IMR-90 (cell line): ENCODE results near the gene TCAP. TPM values are rescaled to one million over a fixed set of nuclear protein-coding genes. Genes with fewer than 3 reads are reported as not detected.

ENCODE experiments used
- ATAC-seq: fragments of 200-7000 bp; cut with Tn5 transposase; 2 replicates; pipeline ENCODE4 v1.9.1; 2020; ENCODE audit warnings: low read depth, mild to moderate bottlenecking, moderate library complexity
- BruUV-seq: library from RNA; stranded (reverse); fragments of 400-500 nt; replicated peaks from 2 replicates; lab custom pipeline; 2021; lab: Mats Ljungman, UMichigan
- CTCF ChIA-PET: fragments of 300-600 bp; formaldehyde crosslinking; extraction: SDS; loops from one replicate; lab custom pipeline; 2021; ENCODE audit warnings: antibody characterized with exemption; lab: Yijun Ruan, JAX
- POLR2A ChIA-PET: fragments of 300-600 bp; sonication (Branson Sonifier 250); formaldehyde crosslinking; loops from one replicate; lab custom pipeline; 2022; ENCODE audit warnings: antibody characterized with exemption; ENCODE audit not compliant: unreplicated experiment; lab: Charles Lee
- DNase-seq: peaks from one replicate; pipeline ENCODE4 v3.0.0; 2013
- H2AFZ ChIP-seq: replicated peaks from 2 replicates; pipeline ENCODE3; 2013; ENCODE audit warnings: low read length, mild to moderate bottlenecking; ENCODE audit not compliant: poor library complexity
- H2AK5ac ChIP-seq: 2 replicates; pipeline ENCODE4 v1.6.1; 2013; ENCODE audit warnings: low read depth, low read length, inconsistent platforms
- H2AK9ac ChIP-seq: replicated peaks from 2 replicates; pipeline ENCODE3; 2013; ENCODE audit warnings: mild to moderate bottlenecking, low read depth, low read length, moderate library complexity; ENCODE audit not compliant: poor library complexity
- H2BK120ac ChIP-seq: 2 replicates; pipeline ENCODE4 v1.6.1; 2013; ENCODE audit warnings: low read depth, low read length, inconsistent platforms
- H2BK15ac ChIP-seq: 3 replicates; pipeline ENCODE4 v1.6.1; 2013; ENCODE audit warnings: low read depth, low read length, inconsistent platforms
- H2BK20ac ChIP-seq: 2 replicates; pipeline ENCODE4 v1.6.1; 2013; ENCODE audit warnings: low read depth, mild to moderate bottlenecking, inconsistent platforms, low read length, moderate library complexity
- H2BK5ac ChIP-seq: 2 replicates; pipeline ENCODE4 v1.6.1; 2013; ENCODE audit warnings: mild to moderate bottlenecking, low read depth, low read length, inconsistent platforms; ENCODE audit not compliant: poor library complexity, severe bottlenecking
- H3K14ac ChIP-seq: replicated peaks from 2 replicates; pipeline ENCODE4 v1.6.1; 2013; ENCODE audit warnings: low read depth, low read length, inconsistent platforms
- H3K18ac ChIP-seq: 2 replicates; pipeline ENCODE4 v1.6.1; 2013; ENCODE audit warnings: low read depth, low read length, control low read depth
- H3K23ac ChIP-seq: 2 replicates; pipeline ENCODE4 v1.6.1; 2013; ENCODE audit warnings: low read depth, low read length, inconsistent platforms
- H3K27ac ChIP-seq: 2 replicates; pipeline ENCODE4 v1.5.1; 2013; ENCODE audit warnings: mild to moderate bottlenecking, control low read depth, low read length; ENCODE audit not compliant: insufficient read depth
- H3K27me3 ChIP-seq: 2 replicates; pipeline ENCODE4 v1.6.1; 2013; ENCODE audit warnings: low read length; ENCODE audit not compliant: control insufficient read depth, insufficient read depth
- H3K36me3 ChIP-seq: 2 replicates; pipeline ENCODE4 v1.6.1; 2013; ENCODE audit warnings: low read length, mixed read lengths; ENCODE audit not compliant: control insufficient read depth, insufficient read depth
- H3K4ac ChIP-seq: 2 replicates; pipeline ENCODE4 v1.6.1; 2013; ENCODE audit warnings: low read depth, low read length, inconsistent platforms
- H3K4me1 ChIP-seq: 2 replicates; pipeline ENCODE4 v1.6.1; 2013; ENCODE audit warnings: low read length, mixed read lengths; ENCODE audit not compliant: control insufficient read depth, insufficient read depth
- H3K4me2 ChIP-seq: 2 replicates; pipeline ENCODE4 v1.6.1; 2013; ENCODE audit warnings: low read depth, mild to moderate bottlenecking, control low read depth, low read length, moderate library complexity
- H3K4me3 ChIP-seq: 2 replicates; pipeline ENCODE4 v1.5.1; 2013; ENCODE audit warnings: low read depth, mild to moderate bottlenecking, control low read depth, low read length, moderate library complexity; ENCODE audit not compliant: insufficient read depth
- H3K56ac ChIP-seq: 2 replicates; pipeline ENCODE4 v1.6.1; 2013; ENCODE audit warnings: low read length, inconsistent platforms; ENCODE audit not compliant: insufficient read depth; ENCODE audit errors: extremely low read depth
- H3K79me1 ChIP-seq, 2 experiments: 2 replicates each; pipeline ENCODE4 v1.6.1; 2013; ENCODE audit warnings: low read length in 2 of 2, inconsistent platforms in 1 of 2, low read depth in 1 of 2
- H3K9ac ChIP-seq: 2 replicates; pipeline ENCODE4 v1.6.1; 2013; ENCODE audit warnings: low read depth, low read length, control low read depth
- H3K9me1 ChIP-seq: 2 replicates; pipeline ENCODE4 v1.6.1; 2013; ENCODE audit warnings: low read length, inconsistent platforms; ENCODE audit not compliant: insufficient read depth
- H3K9me3 ChIP-seq: 2 replicates; pipeline ENCODE4 v1.6.1; 2013; ENCODE audit warnings: low read length; ENCODE audit not compliant: control insufficient read depth, insufficient read depth
- H4K20me1 ChIP-seq: 2 replicates; pipeline ENCODE4 v1.6.1; 2013; ENCODE audit warnings: low read length, inconsistent platforms; ENCODE audit not compliant: insufficient read depth
- H4K5ac ChIP-seq: 2 replicates; pipeline ENCODE4 v1.6.1; 2013; ENCODE audit warnings: mild to moderate bottlenecking, low read depth, low read length, control low read depth
- H4K8ac ChIP-seq, 2 experiments: 2 replicates each; pipeline ENCODE4 v1.6.1; 2013; ENCODE audit warnings: low read depth in 2 of 2, low read length in 2 of 2, control low read depth in 1 of 2, inconsistent platforms in 1 of 2
- H4K91ac ChIP-seq: 2 replicates; pipeline ENCODE4 v1.6.1; 2013; ENCODE audit warnings: low read depth, low read length, inconsistent platforms; ENCODE audit not compliant: insufficient read depth
- CEBPB ChIP-seq: IDR thresholded peaks from 2 replicates; pipeline ENCODE4 v1.6.1; 2012; ENCODE audit warnings: low read depth, low read length, improper control_type of control experiment
- CHD1 ChIP-seq: IDR thresholded peaks from 2 replicates; pipeline ENCODE4 v1.6.1; 2012; ENCODE audit warnings: low read depth, low read length, improper control_type of control experiment
- FOS ChIP-seq: fragments of 150-350 bp; IDR thresholded peaks from 2 replicates; pipeline ENCODE4 v1.6.1; 2016; ENCODE audit warnings: low read depth, low read length
- MAZ ChIP-seq: IDR thresholded peaks from 2 replicates; pipeline ENCODE4 v1.6.1; 2012; ENCODE audit warnings: low read depth, mild to moderate bottlenecking, low read length, improper control_type of control experiment, moderate library complexity, borderline replicate concordance
- MXI1 ChIP-seq: IDR thresholded peaks from 2 replicates; pipeline ENCODE4 v1.6.1; 2012; ENCODE audit warnings: low read depth, mild to moderate bottlenecking, low read length, moderate library complexity, borderline replicate concordance
- NFE2L2 ChIP-seq: fragments of 150-350 bp; IDR thresholded peaks from 2 replicates; pipeline ENCODE4 v1.6.1; 2016; ENCODE audit warnings: low read depth, mild to moderate bottlenecking, low read length
- RAD21 ChIP-seq: IDR thresholded peaks from 2 replicates; pipeline ENCODE4 v1.6.1; 2012; ENCODE audit warnings: low read length, improper control_type of control experiment
- RCOR1 ChIP-seq: IDR thresholded peaks from 2 replicates; pipeline ENCODE4 v1.6.1; 2012; ENCODE audit warnings: mild to moderate bottlenecking, low read length, improper control_type of control experiment; ENCODE audit not compliant: insufficient replicate concordance
- RFX5 ChIP-seq: IDR thresholded peaks from 2 replicates; pipeline ENCODE4 v1.8.0; 2012; ENCODE audit warnings: low read depth, mild to moderate bottlenecking, low read length, moderate library complexity
- SMC3 ChIP-seq: fragments of 150-350 bp; IDR thresholded peaks from 2 replicates; pipeline ENCODE4 v1.6.1; 2016; ENCODE audit warnings: low read depth, mild to moderate bottlenecking, antibody characterized with exemption, low read length, moderate library complexity
- WGBS, 2 experiments: methylation state at CpG; one replicate each; pipeline versions ENCODE4 v1.1.5 to v1.1.7; 2013; ENCODE audit warnings: missing lambda C conversion rate in 2 of 2; ENCODE audit not compliant: insufficient read length in 1 of 2; ENCODE audit errors: extremely low coverage in 2 of 2; 5-methylcytosine and 5-hydroxymethylcytosine counted together
- dilution Hi-C: fragments of 300-500 bp; cut with HindIII; formaldehyde crosslinking; loops from one replicate; pipeline ENCODE4 v1.14.3; 2018; ENCODE audit warnings: low sequenced_read_pairs; ENCODE audit not compliant: unreplicated experiment
- in situ Hi-C: fragments of 300-500 bp; cut with MboI; formaldehyde crosslinking; loops from 3 replicates; pipeline ENCODE4 v1.14.3; 2019; ENCODE audit warnings: low sequenced_read_pairs, inconsistent platforms, mixed read lengths
- intact Hi-C: fragments of 100-400 bp; cut with micrococcal nuclease; formaldehyde crosslinking; loops from 2 replicates; pipeline ENCODE4 v1.10.0; 2022
- polyA plus RNA-seq, 3 experiments: library from polyadenylated mRNA; depleted of rRNA; stranded (reverse); fragments of >200 nt; gene quantifications; 2 replicates each; pipeline ENCODE4 v1.2.3, GENCODE V29; 2012; ENCODE audit warnings: low replicate concordance in 1 of 3
- total RNA-seq: library from RNA; depleted of rRNA; stranded (reverse); fragments of >200 nt; gene quantifications from 2 replicates; pipeline ENCODE4 v1.2.3, GENCODE V29; 2012
- TF ChIP-seq, protein P1 (sequence below): fragments of 150-350 bp; IDR thresholded peaks from 2 replicates; pipeline ENCODE4 v1.6.1; 2017; ENCODE audit warnings: mild to moderate bottlenecking, antibody characterized with exemption, low read length, low read depth
- TF ChIP-seq, protein P2 (sequence below): fragments of 150-350 bp; IDR thresholded peaks from 2 replicates; pipeline ENCODE4 v1.6.1; 2016; ENCODE audit warnings: low read depth, mild to moderate bottlenecking, low read length, moderate library complexity, borderline replicate concordance

The TCAP gene
- total and polyA plus RNA-seq, 2 of the 4 experiments (the other 2 are of a cell fraction): under 0.01 to 0.21 TPM

DNA sequence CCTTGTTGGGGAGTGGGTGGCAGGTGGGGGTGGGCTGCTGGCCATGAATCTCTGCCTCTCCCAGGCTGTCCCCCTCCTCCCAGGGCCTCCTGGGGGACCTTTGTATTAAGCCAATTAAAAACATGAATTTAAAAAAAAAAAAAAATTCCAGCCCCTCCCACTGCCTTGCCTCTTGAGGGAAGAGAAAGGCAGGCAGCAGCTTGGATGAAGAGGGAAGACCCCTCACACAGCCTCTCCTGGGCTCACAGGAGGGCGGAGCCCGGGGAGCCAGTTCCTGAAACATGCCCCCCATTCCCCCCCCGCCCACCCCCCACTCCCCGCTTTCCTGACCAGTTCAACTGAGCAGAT is 1.8 kb upstream of the TCAP start:
- H3K36me3 ChIP-seq: peaks cover 35% of the 10 kb centered on the region
- H2AK5ac ChIP-seq: no peak overlapping the region
- no CpG with 5 or more reads among the region's 4 CpGs for WGBS, 2 experiments
- H3K56ac ChIP-seq: no peak overlapping the region
- peak overlapping the region; percentile 33 for H2AK9ac ChIP-seq
- peak; percentile 21 for ATAC-seq
- no peak overlapping the region for H3K4me3 ChIP-seq
- DNase-seq: no peak
- no peaks in the 10 kb centered on the region for H3K9me1 ChIP-seq
- H3K23ac ChIP-seq: no peak overlapping the region
- H2BK15ac ChIP-seq: no peak overlapping the region
- peaks cover 4% of the 10 kb centered on the region; the same call in 1 of the 2 replicates for H3K4me1 ChIP-seq
- no peak overlapping the region for H3K18ac ChIP-seq
- BruUV-seq: no TSS peak
- intact Hi-C loops: no loop called here
- no peak overlapping the region for H3K9ac ChIP-seq
- no peak overlapping the region for H3K27ac ChIP-seq
- H3K4me2 ChIP-seq: no peak overlapping the region
- H4K8ac ChIP-seq: no peak overlapping the region
- no peak overlapping the region for H4K5ac ChIP-seq
- H3K14ac ChIP-seq: no peak overlapping the region
- H2AFZ ChIP-seq: no peak overlapping the region
- H2BK120ac ChIP-seq: no peak overlapping the region
- H3K4ac ChIP-seq: no peak overlapping the region
- no peaks in the 10 kb centered on the region for H3K9me3 ChIP-seq
- H3K79me1 ChIP-seq: no peaks in the 10 kb centered on the region
- H2BK20ac ChIP-seq: no peak overlapping the region
- TF ChIP-seq FOS (no peak), SMC3 (no peak), CEBPB (no peak), RFX5 (no peak), NFE2L2 (no peak), RAD21 (no peak), MAZ (no peak), CHD1 (no peak), RCOR1 (no peak), MXI1 (no peak)
- TF ChIP-seq, protein P1, sequence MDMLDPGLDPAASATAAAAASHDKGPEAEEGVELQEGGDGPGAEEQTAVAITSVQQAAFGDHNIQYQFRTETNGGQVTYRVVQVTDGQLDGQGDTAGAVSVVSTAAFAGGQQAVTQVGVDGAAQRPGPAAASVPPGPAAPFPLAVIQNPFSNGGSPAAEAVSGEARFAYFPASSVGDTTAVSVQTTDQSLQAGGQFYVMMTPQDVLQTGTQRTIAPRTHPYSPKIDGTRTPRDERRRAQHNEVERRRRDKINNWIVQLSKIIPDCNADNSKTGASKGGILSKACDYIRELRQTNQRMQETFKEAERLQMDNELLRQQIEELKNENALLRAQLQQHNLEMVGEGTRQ: no peak
- TF ChIP-seq, protein P2, sequence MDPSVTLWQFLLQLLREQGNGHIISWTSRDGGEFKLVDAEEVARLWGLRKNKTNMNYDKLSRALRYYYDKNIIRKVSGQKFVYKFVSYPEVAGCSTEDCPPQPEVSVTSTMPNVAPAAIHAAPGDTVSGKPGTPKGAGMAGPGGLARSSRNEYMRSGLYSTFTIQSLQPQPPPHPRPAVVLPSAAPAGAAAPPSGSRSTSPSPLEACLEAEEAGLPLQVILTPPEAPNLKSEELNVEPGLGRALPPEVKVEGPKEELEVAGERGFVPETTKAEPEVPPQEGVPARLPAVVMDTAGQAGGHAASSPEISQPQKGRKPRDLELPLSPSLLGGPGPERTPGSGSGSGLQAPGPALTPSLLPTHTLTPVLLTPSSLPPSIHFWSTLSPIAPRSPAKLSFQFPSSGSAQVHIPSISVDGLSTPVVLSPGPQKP: no peak
- no peaks in the 10 kb centered on the region; the same call in none of the 2 replicates for H4K20me1 ChIP-seq
- ChIA-PET CTCF (interaction anchor here (0.6 kb wide), 1 partner anchor 621 kb away, joined by 4 read pairs; no protein-coding TSS in a partner anchor), POLR2A (no interaction called here)
- dilution Hi-C loops: no loop called here
- in situ Hi-C loops: no loop called here
- H2BK5ac ChIP-seq: no peak overlapping the region
- no peak overlapping the region for H4K91ac ChIP-seq
- peaks cover 11% of the 10 kb centered on the region; the same call in 1 of the 2 replicates for H3K27me3 ChIP-seq
